ENCODE measurements around the gene SPACA6.

- TF ChIP-seq EZH2 (IDR thresholded peaks at IDR 0.05; ENCODE audit: insufficient read depth, low read length): no peak
- TF ChIP-seq, protein P1, sequence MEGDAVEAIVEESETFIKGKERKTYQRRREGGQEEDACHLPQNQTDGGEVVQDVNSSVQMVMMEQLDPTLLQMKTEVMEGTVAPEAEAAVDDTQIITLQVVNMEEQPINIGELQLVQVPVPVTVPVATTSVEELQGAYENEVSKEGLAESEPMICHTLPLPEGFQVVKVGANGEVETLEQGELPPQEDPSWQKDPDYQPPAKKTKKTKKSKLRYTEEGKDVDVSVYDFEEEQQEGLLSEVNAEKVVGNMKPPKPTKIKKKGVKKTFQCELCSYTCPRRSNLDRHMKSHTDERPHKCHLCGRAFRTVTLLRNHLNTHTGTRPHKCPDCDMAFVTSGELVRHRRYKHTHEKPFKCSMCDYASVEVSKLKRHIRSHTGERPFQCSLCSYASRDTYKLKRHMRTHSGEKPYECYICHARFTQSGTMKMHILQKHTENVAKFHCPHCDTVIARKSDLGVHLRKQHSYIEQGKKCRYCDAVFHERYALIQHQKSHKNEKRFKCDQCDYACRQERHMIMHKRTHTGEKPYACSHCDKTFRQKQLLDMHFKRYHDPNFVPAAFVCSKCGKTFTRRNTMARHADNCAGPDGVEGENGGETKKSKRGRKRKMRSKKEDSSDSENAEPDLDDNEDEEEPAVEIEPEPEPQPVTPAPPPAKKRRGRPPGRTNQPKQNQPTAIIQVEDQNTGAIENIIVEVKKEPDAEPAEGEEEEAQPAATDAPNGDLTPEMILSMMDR (IDR thresholded peaks at IDR 0.05; ENCODE audit: insufficient read depth, low read depth, low read length): no peak
Observed at GRCh38 chr19:51740356-51740755, 47.2 kb downstream of the SPACA6 start.

Measured in astrocyte (in vitro differentiated cells and primary cell).